ENCODE measurements around the gene HLA-DRA. TPM values are rescaled to one million over a fixed set of nuclear protein-coding genes. Genes with fewer than 3 reads are reported as not detected.

HLA-DRA gene
- total and polyA plus RNA-seq, 2 experiments from 2014 or later = 6.9 to 7.7 TPM

- no peak for TF ChIP-seq CTCF (conservative IDR thresholded peaks at IDR 0.05; ENCODE audit: low read depth in 2 of 2)
- TF ChIP-seq EZH2 (IDR thresholded peaks at IDR 0.05; ENCODE audit: low read depth, unreplicated experiment) = no peak
These were observed 32.8 kb upstream of the HLA-DRA start, which contains the start of gene BTNL2 (continued) for GRCh38 chr6:32406857-32407256.

- Histone ChIP-seq H3F3A (replicated peaks; ENCODE audit: low read depth) (no peaks in the 10 kb centered on the region), H3K4me1 (ENCODE audit: insufficient read depth) (no peaks in the 10 kb centered on the region), H3K4me3 (no peak overlapping the region), H2AFZ (no peak overlapping the region), H3K79me2 (replicated peaks; ENCODE audit: insufficient read depth) (no peaks in the 10 kb centered on the region), H3K27ac (ENCODE audit: low read depth) (no peak overlapping the region), H3K27me3 (ENCODE audit: insufficient read depth) (peaks cover 11% of the 10 kb centered on the region), H3K9me2 (ENCODE audit: insufficient read depth) (no peaks in the 10 kb centered on the region), H4K20me1 (replicated peaks; ENCODE audit: insufficient read depth) (no peaks in the 10 kb centered on the region), H3K4me2 (no peak overlapping the region), H3K36me3 (ENCODE audit: insufficient read depth) (no peaks in the 10 kb centered on the region)
- DNase-seq (ENCODE audit: low spot score) = no peak
- H3K27me3 Mint-ChIP-seq (ENCODE audit: insufficient read depth, low read depth, poor library complexity) = peaks cover 11% of the 10 kb centered on the region
- no peaks in the 10 kb centered on the region for H3K36me3 Mint-ChIP-seq (ENCODE audit: low read depth)
- no peaks in the 10 kb centered on the region; the same call in 2 of the 3 replicates for H3K9me3 Mint-ChIP-seq
- no peak overlapping the region for H3K4me3 Mint-ChIP-seq
- no peak for ATAC-seq
- no peak overlapping the region for H3K27ac Mint-ChIP-seq
- peaks cover 9% of the 10 kb centered on the region for H3K4me1 Mint-ChIP-seq
- TF ChIP-seq NANOG (IDR thresholded peaks at IDR 0.05; ENCODE audit: borderline replicate concordance) (no peak), ZNF114 (CRISPR knock-in tag; IDR thresholded peaks at IDR 0.05) (no peak), JUNB (IDR thresholded peaks at IDR 0.05; ENCODE audit: unreplicated experiment) (no peak), ZNF462 (CRISPR knock-in tag; IDR thresholded peaks at IDR 0.05) (no peak), POLR2AphosphoS5 (IDR thresholded peaks at IDR 0.05; ENCODE audit: low read depth) (no peak), CREB1 (CRISPR knock-in tag; IDR thresholded peaks at IDR 0.05; ENCODE audit: low read depth) (no peak), CTCF (conservative IDR thresholded peaks at IDR 0.05; ENCODE audit: low read depth in 2 of 2) (no peak), ZNF331 (CRISPR knock-in tag; IDR thresholded peaks at IDR 0.05; ENCODE audit: low read depth) (no peak), EZH2phosphoT487 (IDR thresholded peaks at IDR 0.05; ENCODE audit: unreplicated experiment) (no peak), EZH2 (IDR thresholded peaks at IDR 0.05; ENCODE audit: low read depth, unreplicated experiment) (no peak), STAT1 (IDR thresholded peaks at IDR 0.05; ENCODE audit: unreplicated experiment) (no peak), REST (IDR thresholded peaks at IDR 0.05; ENCODE audit: unreplicated experiment) (no peak)
These were observed 28.8 kb upstream of the HLA-DRA start for GRCh38 chr6:32410906-32411305.

All from GM23338 (cell line).